Measurements from ENCODE around the gene NARS2. TPM values are rescaled to one million over a fixed set of nuclear protein-coding genes. Genes with fewer than 3 reads are reported as not detected.

The NARS2 gene
- total RNA-seq, 1 donor from 2014 or later: 17.5 TPM

DNA sequence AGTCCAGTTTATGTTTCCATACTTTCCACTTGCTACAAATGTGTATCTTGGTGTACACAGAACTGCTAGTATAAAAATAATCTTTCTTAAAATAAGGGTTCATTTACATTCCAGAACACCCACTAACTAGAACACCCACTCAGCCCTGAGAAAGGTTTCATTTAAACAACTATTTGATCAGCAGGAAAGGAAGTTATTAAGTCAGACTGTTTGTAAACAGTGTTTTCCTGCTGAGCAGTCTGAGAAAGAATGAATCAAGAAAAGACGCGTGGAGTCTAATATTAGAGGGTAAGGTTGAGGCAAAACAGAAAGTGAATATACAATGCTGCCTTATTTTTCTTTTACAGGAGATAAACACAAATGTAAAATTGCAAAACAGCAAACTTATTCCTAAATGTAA is 32.7 kb downstream of the NARS2 start:
- H3K36me3 ChIP-seq: no peaks in the 10 kb centered on the region
- TF ChIP-seq CTCF (IDR thresholded peaks at IDR 0.05): no peak
- H3K9me3 ChIP-seq: no peaks in the 10 kb centered on the region
- H3K27ac ChIP-seq: no peak overlapping the region
- intact Hi-C loops (cut with DNase I): no loop called here
- peaks cover 3% of the 10 kb centered on the region for H3K4me1 ChIP-seq
- no peak overlapping the region for H3K4me3 ChIP-seq
- DNase-seq (no peak), ATAC-seq (no peak)
- no peaks in the 10 kb centered on the region for H3K27me3 ChIP-seq

DNA sequence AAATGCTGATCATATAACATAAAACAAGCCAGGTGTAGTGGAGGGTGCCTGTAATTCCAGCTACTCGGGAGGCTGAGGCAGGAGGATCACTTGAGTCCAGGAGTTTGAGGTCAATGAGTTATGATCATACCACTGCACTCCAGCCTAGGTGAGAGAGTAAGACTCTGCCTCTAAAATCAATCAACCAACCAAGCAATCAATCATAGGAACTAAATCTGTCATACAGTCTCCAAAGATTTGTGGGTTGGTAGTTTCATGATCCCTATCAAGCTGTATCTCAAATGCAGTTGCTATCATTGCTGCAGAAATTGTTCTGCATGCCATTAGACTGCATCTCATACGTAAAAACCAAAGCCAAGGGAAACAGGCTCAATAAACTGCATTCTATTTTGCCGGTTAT is 33.1 kb downstream of the NARS2 start:
- ATAC-seq (no peak), DNase-seq (no peak)
- Histone ChIP-seq H3K36me3 (no peaks in the 10 kb centered on the region), H3K27me3 (no peaks in the 10 kb centered on the region), H3K27ac (no peak overlapping the region), H3K9me3 (no peaks in the 10 kb centered on the region), H3K4me3 (no peak overlapping the region), H3K4me1 (peaks cover 3% of the 10 kb centered on the region)
- TF ChIP-seq CTCF (IDR thresholded peaks at IDR 0.05): no peak
- intact Hi-C loops (cut with DNase I): no loop called here

DNA sequence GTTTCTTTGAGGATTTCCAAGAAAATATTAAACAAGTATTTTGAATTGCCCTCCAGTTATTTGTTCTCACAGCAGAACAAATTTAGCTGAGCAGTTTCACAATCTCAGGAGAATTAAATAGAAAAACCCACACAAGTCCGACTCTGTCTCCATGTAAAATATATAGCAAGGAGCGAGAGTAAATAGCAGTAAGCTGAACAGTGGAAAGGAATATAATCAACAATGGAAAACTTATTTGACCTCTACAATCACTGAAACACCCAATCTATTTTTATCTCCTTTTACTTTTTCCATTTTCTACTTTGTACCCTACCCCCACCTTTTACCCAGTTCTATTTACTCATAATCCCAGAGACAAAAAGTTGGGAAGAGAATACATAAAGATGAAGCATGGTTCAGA is 34.4 kb downstream of the NARS2 start:
- DNase-seq (no peak), ATAC-seq (no peak)
- Histone ChIP-seq H3K27me3 (no peaks in the 10 kb centered on the region), H3K9me3 (no peaks in the 10 kb centered on the region), H3K4me3 (no peak overlapping the region), H3K4me1 (peaks cover 3% of the 10 kb centered on the region), H3K27ac (no peak overlapping the region), H3K36me3 (no peaks in the 10 kb centered on the region)
- no peak for TF ChIP-seq CTCF (IDR thresholded peaks at IDR 0.05)
- intact Hi-C loops (cut with DNase I): no loop called here

- ATAC-seq (no peak), DNase-seq (no peak)
- Histone ChIP-seq H3K9me3 (no peaks in the 10 kb centered on the region), H3K4me3 (no peak overlapping the region), H3K36me3 (no peaks in the 10 kb centered on the region), H3K4me1 (peaks cover 3% of the 10 kb centered on the region), H3K27me3 (no peaks in the 10 kb centered on the region), H3K27ac (no peak overlapping the region)
- intact Hi-C loops (cut with DNase I): no loop called here
- TF ChIP-seq CTCF (IDR thresholded peaks at IDR 0.05): no peak
Observed at GRCh38 chr11:78539506-78539905, 35.2 kb downstream of the NARS2 start.

DNA sequence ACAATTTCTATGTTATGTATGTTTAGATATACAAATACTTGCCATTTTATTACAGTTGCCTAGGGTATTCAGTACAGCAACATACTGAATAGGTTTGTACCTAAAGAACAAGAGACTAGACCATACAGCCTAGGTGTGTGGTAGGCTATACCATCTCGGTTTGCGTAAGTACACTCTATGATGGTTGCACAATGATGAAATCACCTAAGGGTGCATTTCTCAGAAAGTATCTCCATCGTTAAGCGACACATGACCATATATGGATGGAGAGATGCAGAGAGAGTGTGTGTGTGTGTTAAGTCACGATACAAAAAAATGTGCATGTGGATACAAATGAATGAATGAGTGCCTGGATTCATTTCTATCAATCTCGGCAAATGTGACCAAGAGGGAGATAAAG is 37.7 kb downstream of the NARS2 start:
- H3K36me3 ChIP-seq: no peaks in the 10 kb centered on the region
- TF ChIP-seq CTCF (IDR thresholded peaks at IDR 0.05): no peak
- intact Hi-C loops (cut with DNase I): no loop called here
- H3K27me3 ChIP-seq: no peaks in the 10 kb centered on the region
- H3K4me3 ChIP-seq: no peak overlapping the region
- H3K27ac ChIP-seq: no peak overlapping the region
- DNase-seq (no peak), ATAC-seq (no peak)
- H3K9me3 ChIP-seq: no peaks in the 10 kb centered on the region
- H3K4me1 ChIP-seq: peaks cover 3% of the 10 kb centered on the region

- Histone ChIP-seq H3K27me3 (no peaks in the 10 kb centered on the region), H3K36me3 (no peaks in the 10 kb centered on the region), H3K9me3 (no peaks in the 10 kb centered on the region), H3K27ac (no peak overlapping the region), H3K4me1 (peaks cover 3% of the 10 kb centered on the region), H3K4me3 (no peak overlapping the region)
- intact Hi-C loops (cut with DNase I): no loop called here
- no peak for TF ChIP-seq CTCF (IDR thresholded peaks at IDR 0.05)
- DNase-seq: no peak
- ATAC-seq: no peak
Observed at GRCh38 chr11:78535920-78536319, 38.7 kb downstream of the NARS2 start.
